HEK293T (cell line): ENCODE data around the gene AEBP1.

Experiments used
- ARNT ChIP-seq: fragments of 450-650 bp; IDR thresholded peaks from 2 replicates; pipeline ENCODE4 v1.6.1; 2017; ENCODE audit warnings: mild to moderate bottlenecking
- BHLHE40 ChIP-seq: fragments of 450-650 bp; IDR thresholded peaks from 2 replicates; pipeline ENCODE4 v1.6.1; 2016; ENCODE audit warnings: mild to moderate bottlenecking, moderate library complexity, borderline replicate concordance
- ELF4 ChIP-seq: fragments of 450-650 bp; IDR thresholded peaks from 2 replicates; pipeline ENCODE4 v1.6.1; 2017; ENCODE audit warnings: antibody characterized with exemption
- FOXA1 ChIP-seq: fragments of 450-650 bp; IDR thresholded peaks from 2 replicates; pipeline ENCODE4 v1.6.1; 2016; ENCODE audit warnings: mild to moderate bottlenecking
- FOXK2 ChIP-seq: fragments of 450-650 bp; IDR thresholded peaks from 2 replicates; pipeline ENCODE4 v1.6.1; 2016; ENCODE audit warnings: mild to moderate bottlenecking
- FOXM1 ChIP-seq: fragments of 450-650 bp; IDR thresholded peaks from 2 replicates; pipeline ENCODE4 v1.6.1; 2017; ENCODE audit warnings: mild to moderate bottlenecking, borderline replicate concordance
- HDGF ChIP-seq: fragments of 450-650 bp; IDR thresholded peaks from 2 replicates; pipeline ENCODE4 v1.6.1; 2017; ENCODE audit warnings: antibody characterized with exemption, borderline replicate concordance
- L3MBTL2 ChIP-seq: fragments of 450-650 bp; conservative IDR thresholded peaks from 2 replicates; pipeline ENCODE4 v1.6.1; 2016; ENCODE audit warnings: mild to moderate bottlenecking
- NFRKB ChIP-seq: fragments of 450-650 bp; IDR thresholded peaks from 2 replicates; pipeline ENCODE4 v1.6.1; 2016; ENCODE audit warnings: mild to moderate bottlenecking, moderate library complexity
- PKNOX1 ChIP-seq: fragments of 450-650 bp; IDR thresholded peaks from 2 replicates; pipeline ENCODE4 v1.6.1; 2016
- SP1 ChIP-seq: fragments of 450-650 bp; IDR thresholded peaks from 2 replicates; pipeline ENCODE4 v1.6.1; 2017
- SUZ12 ChIP-seq: fragments of 450-650 bp; IDR thresholded peaks from 2 replicates; pipeline ENCODE4 v1.6.1; 2016; ENCODE audit warnings: mild to moderate bottlenecking
- TARDBP ChIP-seq: fragments of 450-650 bp; IDR thresholded peaks from 2 replicates; pipeline ENCODE4 v1.6.1; 2016

GRCh38 chr7:44094883-44095592, 9.1 kb upstream of the AEBP1 start:
- no peak for TF ChIP-seq FOXA1
- no peak for TF ChIP-seq BHLHE40
- TF ChIP-seq HDGF: no peak
- TF ChIP-seq SUZ12: no peak
- no peak for TF ChIP-seq TARDBP
- TF ChIP-seq SP1: no peak
- TF ChIP-seq FOXM1: no peak
- no peak for TF ChIP-seq ARNT
- TF ChIP-seq ELF4: no peak
- no peak for TF ChIP-seq FOXK2
- no peak for TF ChIP-seq NFRKB
- TF ChIP-seq PKNOX1: no peak
- TF ChIP-seq L3MBTL2: no peak
